Left hindlimb (tissue), 1 donor: ENCODE data around the gene RNF220.
"Not testable (repeated sequence)": the region's sequence is repeated elsewhere in the genome, so short reads cannot be mapped to it uniquely, and the experiment has no call there.

Source experiments
- DNase-seq: peaks from one replicate; pipeline ENCODE4 v3.0.0-alpha.2; 2018

The RNF220 gene

DNA sequence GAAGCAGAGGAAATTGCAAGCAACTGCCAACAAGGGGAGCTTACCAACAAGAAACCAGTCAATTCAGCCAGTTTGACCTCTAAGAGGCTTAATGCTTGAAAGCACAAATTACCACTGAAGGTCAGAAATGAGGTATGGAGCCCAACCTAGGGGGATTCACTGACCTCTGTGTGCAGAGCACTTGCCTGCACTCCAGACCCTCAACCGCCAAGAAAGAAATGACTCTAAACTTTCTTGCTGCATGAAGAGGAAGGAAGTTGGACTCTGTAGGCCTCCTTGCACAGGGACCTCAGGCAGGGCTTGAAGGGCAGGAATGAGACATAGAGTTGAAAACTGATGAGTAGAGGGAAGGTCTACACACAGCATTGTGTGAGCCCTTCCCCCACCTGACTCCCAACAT is 279.5 kb downstream of the RNF220 start:
- DNase-seq: no peak

DNA sequence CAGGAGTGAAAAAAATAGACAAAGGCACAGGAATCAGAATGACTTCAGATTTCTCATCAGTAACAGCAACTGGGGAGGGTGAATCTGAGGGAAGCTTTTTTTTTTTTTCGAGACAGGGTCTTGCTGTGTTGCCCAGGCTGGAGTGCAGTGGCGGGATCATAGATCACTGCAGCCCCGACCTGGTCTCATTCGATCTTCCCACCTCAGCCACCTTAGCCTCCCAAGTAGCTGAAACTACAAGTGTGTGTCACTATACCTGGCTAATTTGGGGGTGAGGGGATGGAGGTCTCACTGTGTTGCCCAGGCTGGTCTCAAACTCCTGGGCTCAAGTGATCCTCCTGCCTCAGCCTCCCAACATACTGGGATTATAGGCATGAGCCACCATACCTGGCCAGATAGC is 280.2 kb downstream of the RNF220 start:
- DNase-seq: no peak

DNA sequence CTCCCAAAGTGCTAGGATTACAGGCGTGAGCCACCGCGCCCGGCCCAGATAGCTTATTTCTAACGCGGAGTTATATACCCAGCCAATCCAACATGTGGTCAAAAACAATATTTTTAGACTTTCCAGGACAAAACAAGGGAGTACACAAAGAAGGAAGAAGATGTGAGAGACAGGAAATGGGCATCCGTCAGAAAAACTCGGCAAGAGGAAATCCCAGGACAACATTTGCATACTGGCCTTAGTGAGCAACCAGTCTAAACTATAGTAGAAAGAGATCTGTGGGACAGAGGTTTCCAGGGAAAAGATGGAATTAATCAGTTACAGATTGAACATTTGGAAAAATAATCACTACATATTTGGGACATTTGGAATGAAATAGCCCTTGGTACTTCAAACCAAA is 280.8 kb downstream of the RNF220 start:
- no peak for DNase-seq

DNA sequence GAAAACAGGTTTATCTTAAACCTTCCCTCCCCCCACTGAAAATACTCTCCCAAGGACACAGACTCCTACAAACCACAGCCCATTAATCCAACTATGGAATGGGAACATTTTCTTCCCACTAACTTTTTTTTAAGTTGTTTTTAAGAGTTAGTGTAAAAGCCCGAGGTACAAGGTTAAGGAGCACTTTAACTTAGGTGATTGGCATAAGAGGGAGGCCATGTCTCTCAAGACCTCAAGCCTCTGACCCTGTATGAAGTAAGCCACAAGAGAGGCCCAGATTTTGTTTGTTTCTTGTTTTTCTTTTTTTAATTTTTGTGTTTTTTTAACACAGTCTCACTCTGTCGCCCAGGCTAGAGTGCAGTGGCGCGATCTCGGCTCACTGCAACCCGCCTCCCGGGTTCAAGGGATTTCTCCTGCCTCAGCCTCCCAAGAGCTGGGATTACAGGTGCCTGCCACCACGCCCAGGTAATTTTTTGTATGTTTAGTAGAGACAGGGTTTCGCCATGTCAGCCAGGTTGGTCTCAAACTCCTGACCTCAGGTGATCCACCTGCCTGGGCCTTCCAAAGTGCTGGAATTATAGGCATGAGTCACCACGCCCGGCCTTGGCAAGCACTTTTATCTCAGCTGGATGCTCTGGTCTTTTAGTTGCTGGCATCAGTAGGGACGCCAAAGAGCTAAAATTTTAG is 283.8 kb downstream of the RNF220 start:
- DNase-seq: no peak

DNA sequence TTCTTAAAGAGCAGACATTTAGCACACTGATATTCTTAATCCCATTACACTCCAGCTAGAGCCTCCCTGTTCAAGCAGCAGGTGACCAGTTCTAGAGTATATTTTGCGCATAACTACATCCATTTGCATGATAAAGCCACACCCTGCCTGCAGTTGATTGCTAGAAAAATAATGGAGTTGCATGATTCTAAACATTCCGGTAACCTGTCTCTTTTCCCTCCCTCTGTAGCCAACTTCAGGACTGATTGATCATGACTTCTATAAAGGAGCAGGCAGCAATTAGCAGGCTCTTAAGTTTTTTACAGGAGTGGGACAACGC is 284.4 kb downstream of the RNF220 start:
- DNase-seq: no peak

DNA sequence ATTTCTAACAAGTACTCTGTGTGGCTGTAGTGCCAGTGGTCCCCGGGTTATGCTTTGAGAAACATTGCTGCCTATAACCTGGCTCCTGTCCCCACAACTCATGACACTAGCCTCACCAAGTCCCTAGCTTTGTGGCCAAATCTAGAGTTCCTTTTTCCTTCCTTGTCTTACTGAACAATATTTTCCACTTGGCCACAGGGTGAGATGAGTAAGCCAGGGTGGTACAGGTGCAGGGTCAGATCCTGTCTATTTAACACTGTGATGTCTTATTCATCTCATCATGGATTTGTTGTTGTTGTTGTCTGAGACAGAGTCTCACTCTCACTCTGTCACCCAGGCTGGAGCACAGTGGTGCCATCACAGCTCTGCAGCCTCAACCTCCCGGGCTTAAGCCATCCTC is 288.1 kb downstream of the RNF220 start:
- no peak for DNase-seq

DNA sequence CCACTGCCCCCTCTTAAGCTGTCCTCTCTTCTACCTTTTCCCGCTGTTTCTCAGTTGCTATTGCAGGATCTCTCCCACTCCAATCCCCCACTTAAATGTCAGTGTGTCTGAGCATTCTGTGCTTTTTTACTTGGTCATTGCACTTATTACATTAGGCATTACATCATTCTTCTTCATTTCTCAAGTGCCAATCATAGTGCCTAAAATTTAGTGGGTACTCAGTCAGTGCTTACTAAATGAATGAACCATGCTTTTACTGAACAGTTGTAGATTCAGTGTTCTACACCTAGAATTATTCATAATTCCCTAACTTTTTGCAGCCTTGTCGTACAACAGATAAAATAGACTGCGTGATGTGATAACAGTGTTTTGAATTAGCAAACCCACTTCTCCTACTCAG is 288.8 kb downstream of the RNF220 start:
- no peak for DNase-seq

DNA sequence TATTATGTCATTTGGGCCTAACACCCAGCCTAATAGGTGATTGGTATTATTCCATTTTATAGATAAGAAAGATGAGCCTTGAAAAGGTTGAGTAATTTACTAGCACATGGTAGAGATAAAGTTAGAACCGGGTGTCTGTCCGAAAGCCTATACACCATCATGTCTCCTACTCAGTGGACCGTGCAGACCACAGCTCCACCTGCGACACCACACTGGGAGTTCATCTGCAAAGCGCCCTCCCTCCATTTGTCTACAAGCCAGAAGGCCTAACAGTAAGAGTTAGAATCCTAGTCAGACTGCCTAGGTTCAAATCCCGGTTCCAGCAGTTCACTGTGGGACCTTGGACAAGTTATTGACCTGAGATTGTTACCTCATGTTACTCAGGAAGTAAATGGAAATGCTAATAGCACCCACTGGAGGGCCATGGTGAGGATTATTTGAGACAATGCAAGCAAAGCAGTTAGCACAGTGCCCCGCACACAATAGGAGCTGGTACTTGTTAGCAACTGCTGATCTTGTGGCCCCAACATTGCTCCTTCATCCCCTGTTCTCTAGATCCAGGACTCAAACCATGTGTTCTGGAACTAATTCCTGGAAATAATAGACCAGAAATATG is 289.9 kb downstream of the RNF220 start:
- DNase-seq: no peak

DNA sequence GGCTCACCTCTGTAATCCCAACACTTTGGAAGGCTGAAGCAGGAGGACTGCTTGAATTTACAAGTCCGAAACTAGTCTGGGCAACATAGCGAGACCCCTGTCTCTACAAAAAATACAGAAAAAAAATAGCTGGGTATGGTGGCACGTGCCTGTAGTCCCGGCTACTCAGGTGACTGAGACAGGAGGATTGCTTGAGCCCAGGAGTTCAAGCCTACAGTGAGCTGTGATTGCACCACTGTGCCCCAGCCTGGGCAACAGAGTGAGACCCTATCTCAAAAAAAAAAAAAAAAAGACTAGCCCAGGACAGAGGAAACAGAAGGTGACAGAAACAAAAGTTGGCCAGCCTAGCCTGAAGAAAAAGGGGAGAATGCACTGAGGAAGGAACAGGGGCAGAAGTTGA is 290.6 kb downstream of the RNF220 start:
- DNase-seq: no peak

DNA sequence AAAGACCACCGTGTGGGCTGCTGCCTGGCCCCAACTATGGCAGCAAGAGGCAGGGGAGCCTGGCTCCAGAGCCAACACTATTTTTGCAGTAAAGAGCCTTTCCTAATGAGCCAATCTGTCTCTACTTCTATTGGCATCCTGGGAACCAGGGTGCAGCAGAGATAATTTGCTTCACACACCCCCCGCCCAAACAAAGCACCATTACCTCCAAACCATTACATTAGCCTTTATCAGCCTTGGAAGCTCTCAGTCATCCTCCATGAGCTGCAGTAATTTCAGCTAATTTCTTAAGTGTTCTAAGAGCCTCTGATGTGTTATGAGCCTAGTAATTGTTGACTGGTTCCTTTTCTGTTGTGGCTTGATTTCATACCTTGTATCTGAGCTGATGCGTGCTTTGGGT is 291.0 kb downstream of the RNF220 start:
- no peak for DNase-seq

DNA sequence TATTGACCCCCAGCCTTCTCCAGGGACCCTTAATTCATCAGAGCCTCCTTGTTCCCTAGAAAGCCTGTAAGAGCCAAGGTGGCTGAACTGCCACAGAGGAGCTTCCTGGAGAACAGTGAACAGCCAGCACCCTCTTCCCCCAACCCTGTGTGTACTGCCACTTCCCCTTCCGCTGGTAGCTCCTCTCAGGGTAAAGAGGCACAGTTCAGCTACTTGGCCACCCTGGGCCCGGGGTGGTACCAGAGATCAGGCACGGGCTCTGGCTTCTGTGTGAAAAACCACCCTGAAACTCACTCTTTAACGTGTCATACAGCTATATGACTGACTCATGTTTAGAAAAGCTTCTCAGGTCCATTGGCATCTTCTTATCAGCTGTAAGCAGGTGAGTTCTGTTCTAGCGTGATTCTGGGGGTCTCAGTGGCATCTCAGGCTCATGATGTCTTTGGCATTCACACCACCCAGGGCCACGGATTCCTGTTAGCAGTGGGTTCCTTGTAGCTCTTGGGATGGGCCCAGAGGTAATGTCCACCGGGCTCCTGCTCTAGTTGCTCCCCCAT is 291.8 kb downstream of the RNF220 start:
- no peak for DNase-seq

DNA sequence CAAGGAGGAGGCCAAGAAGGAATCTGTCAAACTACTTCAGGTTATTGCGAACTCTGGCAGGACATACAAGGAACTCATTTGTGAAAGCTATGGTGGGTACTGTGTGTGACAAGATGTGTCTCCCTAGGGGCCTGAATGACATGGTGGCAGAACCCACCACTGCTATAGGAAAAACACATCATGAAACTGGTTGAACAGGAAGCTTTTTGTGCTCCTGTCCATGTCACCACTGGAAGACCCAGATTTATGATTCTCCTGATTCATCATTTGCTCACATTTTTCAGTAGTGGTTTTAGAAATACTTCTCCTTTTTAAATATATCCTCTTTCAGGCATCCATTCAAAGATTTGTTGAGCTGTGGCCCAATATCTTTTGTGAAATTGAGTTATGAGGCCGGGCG is 293.1 kb downstream of the RNF220 start:
- no peak for DNase-seq

DNA sequence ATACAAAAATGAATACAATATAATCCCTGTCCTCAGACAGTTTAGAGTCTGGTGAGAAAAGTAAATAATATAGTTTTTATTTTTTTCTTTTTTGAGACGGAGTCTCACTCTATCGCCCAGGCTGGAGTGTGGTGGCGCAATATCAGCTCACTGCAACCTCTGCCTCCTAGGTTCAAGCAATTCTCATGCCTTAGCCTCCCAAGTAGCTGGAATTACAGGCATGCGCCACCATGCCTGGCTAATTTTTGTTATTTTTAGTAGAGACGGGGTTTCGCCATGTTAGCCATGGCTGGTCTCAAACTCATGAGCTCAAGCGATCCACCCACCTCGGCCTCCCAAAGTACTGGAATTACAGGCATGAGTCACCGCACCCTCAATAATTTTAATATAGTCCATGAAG is 294.3 kb downstream of the RNF220 start:
- DNase-seq: not testable (repeated sequence)

DNA sequence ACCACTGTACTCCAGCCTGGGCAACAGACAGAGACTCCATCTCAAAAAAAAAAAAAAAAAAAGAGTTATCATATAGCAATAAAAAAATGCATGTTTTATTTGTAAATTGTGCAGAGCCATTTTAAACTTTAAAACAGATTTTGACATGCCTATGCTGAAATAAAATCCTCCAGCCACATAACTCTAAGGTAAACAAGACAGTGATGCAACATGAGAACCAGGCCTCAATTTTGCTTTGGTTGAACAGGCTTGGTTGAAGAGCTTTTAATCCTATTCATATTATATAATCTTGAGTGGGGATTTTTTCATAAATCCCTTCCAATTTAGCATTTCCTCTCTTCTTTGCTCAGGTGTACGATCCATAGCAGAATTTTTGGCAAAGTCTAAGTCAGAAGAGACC is 295.5 kb downstream of the RNF220 start:
- DNase-seq: no peak

DNA sequence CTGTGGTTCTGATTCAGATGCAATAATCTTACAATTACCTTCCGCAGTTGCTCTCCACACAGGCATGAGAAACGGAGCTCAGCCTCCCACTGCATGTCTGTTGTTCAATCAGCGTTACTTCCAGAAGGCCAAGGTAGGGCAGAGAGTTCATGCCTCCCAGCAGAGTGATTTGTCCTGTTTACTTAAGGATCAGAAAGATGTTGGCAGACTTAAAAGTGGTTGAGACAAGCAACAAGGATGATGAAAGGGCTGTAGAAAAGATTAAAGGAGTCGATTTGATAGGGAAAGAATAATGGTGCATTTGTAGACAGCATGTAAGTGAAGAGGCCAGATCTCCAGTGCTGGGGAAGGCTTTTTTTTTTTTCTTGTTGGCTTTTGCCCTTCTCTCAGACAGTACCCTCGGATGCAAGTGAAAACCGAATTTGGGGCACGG is 296.1 kb downstream of the RNF220 start:
- no peak for DNase-seq
